ENCODE results near the gene TCF7L1.

- TF ChIP-seq CTCF (IDR thresholded peaks at IDR 0.05) (no peak), SIN3A (IDR thresholded peaks at IDR 0.05; ENCODE audit: borderline replicate concordance, insufficient read depth, low read depth, low read length) (no peak), POLR2AphosphoS5 (IDR thresholded peaks at IDR 0.05; ENCODE audit: low read depth, low read length) (no peak), TCF7L2 (IDR thresholded peaks at IDR 0.05; ENCODE audit: low read depth, low read length) (no peak), REST (IDR thresholded peaks at IDR 0.05; ENCODE audit: insufficient read depth in 1 of 2, low read depth in 2 of 2, low read length in 1 of 2) (no peak)
These were observed 56.5 kb downstream of the TCF7L1 start for GRCh38 chr2:85189606-85190270.

Measured in Panc1 (cell line).